PC-9 (cell line): ENCODE measurements around the gene CNGB1. TPM values are rescaled to one million over a fixed set of nuclear protein-coding genes. Genes with fewer than 3 reads are reported as not detected.

Experiments
- BruUV-seq: library from RNA; stranded (reverse); fragments of 400-500 nt; replicated peaks from 2 replicates; lab custom pipeline; 2021; lab: Mats Ljungman, UMichigan
- CTCF ChIA-PET: fragments of 300-600 bp; sonication (Branson Sonifier 250); formaldehyde crosslinking; loops from one replicate; lab custom pipeline; 2022; ENCODE audit warnings: antibody characterized with exemption; lab: Charles Lee
- POLR2A ChIA-PET: fragments of 300-600 bp; sonication (Branson Sonifier 250); formaldehyde crosslinking; loops from one replicate; lab custom pipeline; 2022; ENCODE audit warnings: antibody characterized with exemption; ENCODE audit not compliant: unreplicated experiment; lab: Charles Lee
- DNase-seq, 2 experiments: peaks; one replicate each; pipeline versions ENCODE4 v3.0.0 to v3.0.0-alpha.2; 2015 to 2022; ENCODE audit warnings: mixed read lengths in 1 of 2
- H2AFZ ChIP-seq: fragments of 200-600 bp; sonication (generic); 2 replicates; pipeline ENCODE4 v1.8.1; 2017; ENCODE audit warnings: antibody characterized with exemption
- H3F3A ChIP-seq: fragments of 200-600 bp; sonication (generic); 2 replicates; pipeline ENCODE4 v1.8.1; 2017; ENCODE audit warnings: antibody characterized with exemption, mild to moderate bottlenecking, low read depth; ENCODE audit not compliant: insufficient read depth
- H3K27ac ChIP-seq: fragments of 200-600 bp; sonication (generic); 2 replicates; pipeline ENCODE4 v1.6.1; 2016; ENCODE audit warnings: mixed run types
- H3K27me3 ChIP-seq: fragments of 200-600 bp; sonication (generic); 2 replicates; pipeline ENCODE4 v1.6.1; 2016; ENCODE audit warnings: low read depth, mixed run types; ENCODE audit not compliant: insufficient read depth
- H3K36me3 ChIP-seq: fragments of 200-600 bp; sonication (generic); 2 replicates; pipeline ENCODE4 v1.6.1; 2016; ENCODE audit warnings: low read depth, mixed run types
- H3K4me1 ChIP-seq: fragments of 200-600 bp; sonication (generic); replicated peaks from 2 replicates; pipeline ENCODE4 v1.6.1; 2016; ENCODE audit warnings: mixed run types; ENCODE audit not compliant: insufficient read depth
- H3K4me2 ChIP-seq: fragments of 200-600 bp; sonication (generic); 2 replicates; pipeline ENCODE4 v1.6.1; 2017; ENCODE audit warnings: mixed run types
- H3K4me3 ChIP-seq: fragments of 200-600 bp; sonication (generic); 2 replicates; pipeline ENCODE4 v1.6.1; 2016; ENCODE audit warnings: mixed run types
- H3K79me2 ChIP-seq: fragments of 200-600 bp; sonication (generic); 2 replicates; pipeline ENCODE4 v1.6.1; 2017; ENCODE audit warnings: low read depth, mixed run types
- H3K9me2 ChIP-seq: fragments of 200-600 bp; sonication (generic); 2 replicates; pipeline ENCODE4 v1.8.1; 2017; ENCODE audit warnings: mild to moderate bottlenecking; ENCODE audit not compliant: insufficient read depth
- H3K9me3 ChIP-seq: fragments of 200-600 bp; sonication (generic); 2 replicates; pipeline ENCODE4 v1.8.1; 2016; ENCODE audit warnings: low read depth; ENCODE audit not compliant: insufficient read depth
- H4K20me1 ChIP-seq: fragments of 200-600 bp; sonication (generic); 2 replicates; pipeline ENCODE4 v1.8.1; 2017; ENCODE audit not compliant: insufficient read depth
- CTCF ChIP-seq: fragments of 200-600 bp; sonication (generic); conservative IDR thresholded peaks from 2 replicates; pipeline ENCODE4 v1.6.1; 2017; ENCODE audit warnings: mixed run types, antibody characterized with exemption, mild to moderate bottlenecking, moderate library complexity
- EZH2 ChIP-seq: fragments of 200-600 bp; sonication (generic); IDR thresholded peaks from 2 replicates; pipeline ENCODE4 v1.8.0; 2017; ENCODE audit warnings: antibody characterized with exemption, low read depth
- intact Hi-C: fragments of 100-400 bp; cut with micrococcal nuclease; formaldehyde crosslinking; loops from one replicate; pipeline ENCODE4 v1.10.0; 2022; ENCODE audit not compliant: unreplicated experiment
- total RNA-seq: library from RNA; stranded (reverse); gene quantifications from 2 replicates; pipeline ENCODE4 v1.2.3, GENCODE V29; 2021

CNGB1 gene
- total RNA-seq, 1 experiment from 2014 or later = 1.1 TPM

- no TSS peak for BruUV-seq
- intact Hi-C loops = no loop called here
- Histone ChIP-seq H2AFZ (no peak overlapping the region), H3K4me3 (no peak overlapping the region), H4K20me1 (no peaks in the 10 kb centered on the region), H3K4me2 (no peak overlapping the region), H3K9me3 (no peaks in the 10 kb centered on the region), H3K36me3 (no peaks in the 10 kb centered on the region), H3K27ac (no peak overlapping the region), H3K79me2 (no peaks in the 10 kb centered on the region), H3K9me2 (no peaks in the 10 kb centered on the region), H3K4me1 (peaks cover 12% of the 10 kb centered on the region), H3K27me3 (no peaks in the 10 kb centered on the region), H3F3A (peaks cover 33% of the 10 kb centered on the region)
- no peak for TF ChIP-seq EZH2
- TF ChIP-seq CTCF = no peak
- ChIA-PET CTCF (no interaction called here), POLR2A (no interaction called here)
- DNase-seq = no peak
Observed at GRCh38 chr16:57964157-57964700, 6.7 kb downstream of the CNGB1 start.

- H4K20me1 ChIP-seq = no peaks in the 10 kb centered on the region
- H3K4me3 ChIP-seq = no peak overlapping the region
- TF ChIP-seq CTCF (no peak), EZH2 (no peak)
- peaks cover 26% of the 10 kb centered on the region for H3K4me1 ChIP-seq
- H3F3A ChIP-seq = peaks cover 39% of the 10 kb centered on the region
- intact Hi-C loops = no loop called here
- H3K27ac ChIP-seq = no peak overlapping the region
- no peaks in the 10 kb centered on the region for H3K27me3 ChIP-seq
- H3K36me3 ChIP-seq = no peaks in the 10 kb centered on the region
- no peaks in the 10 kb centered on the region for H3K9me2 ChIP-seq
- no peaks in the 10 kb centered on the region for H3K9me3 ChIP-seq
- no peaks in the 10 kb centered on the region for H3K79me2 ChIP-seq
- CTCF ChIA-PET = interaction anchor here (0.6 kb wide), 1 partner anchor 14 kb away, joined by 3 read pairs; no protein-coding TSS in a partner anchor
- H3K4me2 ChIP-seq = no peak overlapping the region
- no peak overlapping the region for H2AFZ ChIP-seq
- DNase-seq = no peak
- POLR2A ChIA-PET = no interaction called here
- no TSS peak for BruUV-seq
Observed at GRCh38 chr16:57962756-57963155, 8.2 kb downstream of the CNGB1 start.

GRCh38 chr16:57962046-57962445, 8.9 kb downstream of the CNGB1 start:
- H3K9me2 ChIP-seq = no peaks in the 10 kb centered on the region
- POLR2A ChIA-PET = interaction anchor here (0.6 kb wide), 1 partner anchor 574 kb away, joined by 5 read pairs; no protein-coding TSS in a partner anchor
- peaks cover 33% of the 10 kb centered on the region for H3K4me1 ChIP-seq
- BruUV-seq = no TSS peak
- peaks cover 35% of the 10 kb centered on the region for H3F3A ChIP-seq
- H3K4me3 ChIP-seq = no peak overlapping the region
- intact Hi-C loops = no loop called here
- no peaks in the 10 kb centered on the region for H3K36me3 ChIP-seq
- H2AFZ ChIP-seq = no peak overlapping the region
- no peaks in the 10 kb centered on the region for H3K79me2 ChIP-seq
- H3K27me3 ChIP-seq = no peaks in the 10 kb centered on the region
- no peak overlapping the region for H3K4me2 ChIP-seq
- TF ChIP-seq CTCF (no peak), EZH2 (no peak)
- DNase-seq = no peak
- H4K20me1 ChIP-seq = no peaks in the 10 kb centered on the region
- CTCF ChIA-PET = no interaction called here
- H3K9me3 ChIP-seq = no peaks in the 10 kb centered on the region
- no peak overlapping the region for H3K27ac ChIP-seq
